Mucosa of descending colon (tissue), 3 donors: ENCODE results near the gene KRT4. TPM values are rescaled to one million over a fixed set of nuclear protein-coding genes. Genes with fewer than 3 reads are reported as not detected.

Experiments
- ATAC-seq: fragments of 200-7000 bp; cut with Tn5 transposase; one replicate; pipeline ENCODE4 v1.9.1; 2020; ENCODE audit warnings: mild to moderate bottlenecking, moderate library complexity
- DNase-seq, 3 donors: peaks; one replicate each; pipeline ENCODE4 v3.0.0-alpha.2; 2020
- H3K36me3 ChIP-seq: fragments of 200-600 bp; one replicate; pipeline ENCODE4 v1.8.0; 2021; ENCODE audit warnings: low read depth, mild to moderate bottlenecking
- H3K4me1 ChIP-seq: fragments of 200-600 bp; one replicate; pipeline ENCODE4 v1.8.0; 2021; ENCODE audit warnings: low read depth, mild to moderate bottlenecking
- H3K4me3 ChIP-seq: fragments of 200-600 bp; one replicate; pipeline ENCODE4 v1.8.0; 2021; ENCODE audit warnings: mild to moderate bottlenecking
- H3K9me3 ChIP-seq: fragments of 200-600 bp; one replicate; pipeline ENCODE4 v1.8.0; 2021; ENCODE audit warnings: mild to moderate bottlenecking
- intact Hi-C, 2 donors: fragments of 100-400 bp; cut with DNase I in 1 of 2; cut with micrococcal nuclease in 1 of 2; formaldehyde crosslinking; loops; one replicate each; pipeline versions ENCODE4 v1.11.0 to v1.11.1; 2022; cut with DNase I, micrococcal nuclease
- total RNA-seq, 3 donors: library from RNA; stranded (reverse); fragmentation: NEBNext Ultra II Directional in 2 of 3; extraction: Animal tissue kit (Norgen Biotek cat#: 25700) in 2 of 3; gene quantifications; one replicate each; pipeline versions ENCODE4 v1.2.1 to v1.2.4, GENCODE V29; 2021 to 2023
- TF ChIP-seq, protein P1 (sequence below): fragments of 200-600 bp; IDR thresholded peaks from one replicate; pipeline ENCODE4 v1.8.0; 2022; ENCODE audit warnings: antibody characterized with exemption, mild to moderate bottlenecking
- donor health status: DM: no; HTN: no; CAD: no; lungs with moderate emphysema.
- donor health status: DM: no; HTN: no; CAD: no.
- donor health status: DM: no; HTN: yes; CAD: no.

The KRT4 gene
- total RNA-seq, 3 donors from 2014 or later: not detected

DNA sequence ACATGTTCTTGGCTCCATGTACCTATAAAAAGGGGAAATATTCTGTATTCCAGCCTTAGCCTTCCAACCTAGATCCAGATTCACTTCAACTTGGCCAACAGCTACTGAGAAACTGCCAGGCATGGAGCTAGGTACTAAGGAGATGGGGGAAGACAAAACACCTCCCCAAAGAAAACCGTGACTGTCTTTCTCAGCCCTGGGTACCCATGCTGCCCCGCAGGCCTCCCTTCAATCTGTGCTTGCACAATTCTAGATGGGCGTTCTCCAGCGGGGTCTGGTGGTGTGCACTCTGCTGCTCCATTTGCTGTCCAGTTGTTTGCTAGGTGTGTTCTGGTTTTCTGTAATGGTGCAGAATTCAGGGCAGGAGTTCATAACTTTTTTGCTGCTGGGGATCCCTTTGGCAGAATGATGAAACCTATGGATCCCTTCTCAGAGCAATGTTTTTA lies 817 bp upstream of the KRT4 start:
- no peaks in the 10 kb centered on the region for H3K4me1 ChIP-seq
- no peaks in the 10 kb centered on the region for H3K9me3 ChIP-seq
- DNase-seq (no peak), ATAC-seq (no peak)
- TF ChIP-seq, protein P1, sequence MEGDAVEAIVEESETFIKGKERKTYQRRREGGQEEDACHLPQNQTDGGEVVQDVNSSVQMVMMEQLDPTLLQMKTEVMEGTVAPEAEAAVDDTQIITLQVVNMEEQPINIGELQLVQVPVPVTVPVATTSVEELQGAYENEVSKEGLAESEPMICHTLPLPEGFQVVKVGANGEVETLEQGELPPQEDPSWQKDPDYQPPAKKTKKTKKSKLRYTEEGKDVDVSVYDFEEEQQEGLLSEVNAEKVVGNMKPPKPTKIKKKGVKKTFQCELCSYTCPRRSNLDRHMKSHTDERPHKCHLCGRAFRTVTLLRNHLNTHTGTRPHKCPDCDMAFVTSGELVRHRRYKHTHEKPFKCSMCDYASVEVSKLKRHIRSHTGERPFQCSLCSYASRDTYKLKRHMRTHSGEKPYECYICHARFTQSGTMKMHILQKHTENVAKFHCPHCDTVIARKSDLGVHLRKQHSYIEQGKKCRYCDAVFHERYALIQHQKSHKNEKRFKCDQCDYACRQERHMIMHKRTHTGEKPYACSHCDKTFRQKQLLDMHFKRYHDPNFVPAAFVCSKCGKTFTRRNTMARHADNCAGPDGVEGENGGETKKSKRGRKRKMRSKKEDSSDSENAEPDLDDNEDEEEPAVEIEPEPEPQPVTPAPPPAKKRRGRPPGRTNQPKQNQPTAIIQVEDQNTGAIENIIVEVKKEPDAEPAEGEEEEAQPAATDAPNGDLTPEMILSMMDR: no peak
- H3K4me3 ChIP-seq: no peak overlapping the region
- intact Hi-C loops: no loop called here
- no peaks in the 10 kb centered on the region for H3K36me3 ChIP-seq

DNA sequence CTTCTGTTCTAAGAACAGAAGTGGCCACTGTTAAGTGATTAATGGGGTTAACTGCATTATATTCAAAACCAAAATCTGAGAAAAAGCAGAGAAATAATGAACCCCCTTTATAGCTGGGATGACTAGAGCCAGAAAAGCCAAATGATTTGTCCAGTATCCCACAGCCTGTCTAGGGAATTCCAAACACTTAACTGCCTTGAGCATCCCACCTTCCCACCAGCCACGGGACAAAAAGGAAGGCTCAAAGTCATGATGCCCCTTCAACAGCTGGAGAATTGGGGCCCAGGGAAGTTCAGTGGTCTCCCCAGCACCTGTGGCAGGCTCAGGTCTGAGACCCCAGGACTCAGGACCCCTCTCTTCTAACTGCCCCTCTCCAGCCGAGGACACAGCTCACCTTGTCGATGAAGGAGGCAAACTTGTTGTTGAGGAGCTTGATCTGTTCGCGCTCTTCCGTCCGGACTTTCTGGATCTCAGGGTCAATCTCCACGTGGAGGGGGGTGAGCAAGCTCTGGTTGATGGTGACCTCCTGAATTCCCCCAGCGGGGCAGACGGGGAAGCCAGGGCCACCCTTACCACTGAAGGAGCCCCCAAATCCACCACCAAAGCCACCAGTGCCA lies 605 bp downstream of the KRT4 start:
- intact Hi-C loops: no loop called here
- Histone ChIP-seq H3K4me3 (no peak overlapping the region), H3K9me3 (no peaks in the 10 kb centered on the region), H3K36me3 (no peaks in the 10 kb centered on the region), H3K4me1 (no peaks in the 10 kb centered on the region)
- DNase-seq (no peak), ATAC-seq (no peak)
- TF ChIP-seq, protein P1: no peak

DNA sequence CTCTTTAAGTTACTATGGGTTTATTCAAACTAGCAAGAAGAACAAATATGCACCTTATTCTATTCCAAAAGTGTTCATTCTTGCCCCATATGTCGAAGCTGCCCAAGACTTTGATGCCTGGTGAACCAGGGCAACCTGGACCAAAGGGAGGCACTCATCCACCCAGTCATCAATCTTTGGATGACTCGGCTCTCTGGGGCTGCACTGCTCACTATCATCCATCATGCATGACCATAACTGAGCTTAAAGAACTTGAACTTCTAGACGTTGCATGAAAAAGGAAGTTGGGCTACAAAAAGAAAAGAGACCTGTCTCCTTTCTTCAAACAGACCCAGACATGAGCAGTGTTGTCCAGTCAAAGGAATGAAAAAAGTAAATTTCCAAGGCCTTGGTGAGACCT lies 1.2 kb downstream of the KRT4 start:
- no peak for ATAC-seq

DNA sequence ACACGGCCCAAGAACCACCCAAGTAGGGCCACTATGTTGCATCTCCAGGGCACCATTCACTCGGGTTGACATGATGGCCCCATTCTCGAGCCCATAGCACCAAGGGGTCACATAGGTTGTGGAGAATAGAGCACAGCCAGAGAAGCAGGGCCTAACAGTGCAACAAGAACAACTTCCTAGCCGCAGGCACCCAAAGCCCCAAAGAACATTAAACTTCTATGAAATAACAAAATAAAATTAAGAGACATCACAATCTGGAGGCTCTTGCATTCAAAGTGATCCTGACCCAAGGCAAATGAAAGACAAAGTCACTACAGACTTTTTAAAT lies 1.9 kb downstream of the KRT4 start:
- TF ChIP-seq, protein P1: no peak
- no peaks in the 10 kb centered on the region for H3K4me1 ChIP-seq
- no peaks in the 10 kb centered on the region for H3K36me3 ChIP-seq
- intact Hi-C loops: no loop called here
- no peak overlapping the region for H3K4me3 ChIP-seq
- no peak for DNase-seq
- ATAC-seq: no peak
- no peaks in the 10 kb centered on the region for H3K9me3 ChIP-seq

More for the DNA sequence above, 1.2 kb downstream of the KRT4 start:
- DNase-seq: no peak
- TF ChIP-seq, protein P1: no peak
- Histone ChIP-seq H3K36me3 (no peaks in the 10 kb centered on the region), H3K4me3 (no peak overlapping the region), H3K4me1 (no peaks in the 10 kb centered on the region), H3K9me3 (no peaks in the 10 kb centered on the region)
- intact Hi-C loops: no loop called here

DNA sequence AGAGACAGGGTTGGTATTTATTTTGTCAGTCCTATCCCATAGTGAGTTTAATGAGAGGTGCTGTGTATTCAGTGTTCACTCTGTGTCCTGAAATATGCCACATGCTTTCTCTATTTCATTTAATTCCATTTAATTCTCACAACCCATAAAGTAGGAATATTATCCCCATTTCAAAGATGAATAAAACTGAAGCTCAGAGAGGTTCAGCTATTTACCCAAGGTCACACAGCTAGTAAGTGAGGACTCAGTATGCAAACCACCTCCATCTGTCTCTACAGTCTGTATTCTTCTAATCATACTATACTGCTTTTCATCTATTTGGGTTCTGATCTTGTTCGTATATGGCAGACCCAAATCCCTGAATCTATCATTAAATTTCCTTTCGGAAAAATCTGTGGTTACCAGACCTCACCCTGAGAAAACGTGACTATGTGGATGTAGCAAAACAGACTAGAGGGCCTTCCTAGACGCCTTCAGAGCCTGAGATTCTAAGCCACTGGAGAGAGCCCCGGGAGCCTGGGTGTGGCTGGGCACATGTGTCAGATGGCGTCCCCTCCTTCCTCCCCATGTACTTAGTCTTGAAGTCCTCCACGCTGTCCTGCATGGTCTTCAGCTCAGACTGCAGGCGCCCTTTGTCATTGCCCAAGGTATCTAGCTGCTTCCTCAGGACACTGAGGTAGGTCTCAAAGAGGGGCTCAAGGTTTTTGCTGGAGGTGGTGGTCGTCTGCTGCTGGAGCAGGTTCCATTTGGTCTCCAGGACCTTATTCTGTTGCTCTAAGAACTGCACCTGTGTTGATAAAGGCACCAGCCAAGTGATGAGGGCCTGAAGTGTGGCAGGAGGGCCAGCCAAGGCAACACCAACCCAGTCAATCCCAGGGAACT lies 2.5 kb downstream of the KRT4 start:
- H3K9me3 ChIP-seq: no peaks in the 10 kb centered on the region
- H3K4me1 ChIP-seq: no peaks in the 10 kb centered on the region
- intact Hi-C loops: no loop called here
- H3K4me3 ChIP-seq: no peak overlapping the region
- DNase-seq (no peak), ATAC-seq (no peak)
- H3K36me3 ChIP-seq: no peaks in the 10 kb centered on the region
- TF ChIP-seq, protein P1: no peak
